SK-N-DZ (cell line): ENCODE results near the gene CHL1.

Experiments used
- small RNA-seq, 2 experiments: library from RNA; depleted of rRNA; stranded (forward); fragments of <200 nt; gene quantifications; one replicate each; pipeline ENCODE3, GENCODE V24; 2014

The CHL1 gene

Small RNA genes lying within 50 kb of the gene (small RNA-seq; reads per million reads assigned to genes)
- 0 reads per million in 2 experiments for gene RNU6-1194P
